GM18873 (cell line): ENCODE data around the gene ATG7.
"Not testable (repeated sequence)": the region's sequence is repeated elsewhere in the genome, so short reads cannot be mapped to it uniquely, and the experiment has no call there.

Source experiments
- ATAC-seq: cut with Tn5 transposase; IDR thresholded peaks from one replicate; pipeline ENCODE4 v1.9.1; 2021; ENCODE audit warnings: mild to moderate bottlenecking, moderate library complexity, moderate number of reproducible peaks; ENCODE audit not compliant: unreplicated experiment, low FRiP score

Gene ATG7

DNA sequence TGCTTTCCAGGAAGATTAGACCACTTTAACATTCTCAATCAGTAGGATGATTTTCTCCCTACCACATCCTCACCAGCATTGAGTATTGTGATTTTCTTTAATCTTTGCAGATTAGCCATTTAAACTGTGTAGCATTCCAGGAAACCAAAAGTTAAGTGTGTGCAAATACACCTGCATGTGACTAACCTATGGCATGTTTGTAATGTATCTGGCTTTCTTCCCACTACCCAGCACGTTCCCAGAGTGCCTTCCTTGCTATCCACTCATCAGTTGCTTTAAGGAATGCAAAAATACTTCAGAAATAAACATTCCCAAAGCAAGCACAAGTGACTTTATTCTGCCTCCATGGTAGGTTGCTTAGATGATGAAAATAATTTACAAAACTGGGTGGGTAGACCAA lies 74.2 kb downstream of the ATG7 start:
- no peak for ATAC-seq

GRCh38 chr3:11348877-11349276 lies 76.7 kb downstream of the ATG7 start:
- not testable (repeated sequence) for ATAC-seq

DNA sequence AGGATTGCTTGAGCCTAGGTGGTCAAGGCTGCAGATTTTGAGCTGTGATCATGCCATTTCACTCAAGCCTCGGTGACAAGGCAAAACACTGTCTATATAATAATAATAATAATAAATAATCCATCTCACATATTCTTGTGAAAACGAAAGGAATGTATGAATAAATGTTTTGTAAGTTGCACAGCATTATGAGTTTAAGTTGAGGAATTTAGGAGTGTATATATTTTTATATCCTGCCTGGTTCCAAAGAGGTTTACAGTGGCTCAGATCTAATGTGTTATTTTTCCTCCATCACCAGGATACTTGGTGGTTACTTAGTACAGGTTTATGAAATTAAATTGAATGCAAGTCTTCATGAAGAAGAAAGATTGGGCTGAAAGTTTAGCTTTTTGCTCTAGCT lies 77.2 kb downstream of the ATG7 start:
- ATAC-seq = no peak

GRCh38 chr3:11350374-11350773 lies 78.2 kb downstream of the ATG7 start:
- no peak for ATAC-seq

- ATAC-seq = no peak
These were observed 79.3 kb downstream of the ATG7 start for GRCh38 chr3:11351451-11351850.

DNA sequence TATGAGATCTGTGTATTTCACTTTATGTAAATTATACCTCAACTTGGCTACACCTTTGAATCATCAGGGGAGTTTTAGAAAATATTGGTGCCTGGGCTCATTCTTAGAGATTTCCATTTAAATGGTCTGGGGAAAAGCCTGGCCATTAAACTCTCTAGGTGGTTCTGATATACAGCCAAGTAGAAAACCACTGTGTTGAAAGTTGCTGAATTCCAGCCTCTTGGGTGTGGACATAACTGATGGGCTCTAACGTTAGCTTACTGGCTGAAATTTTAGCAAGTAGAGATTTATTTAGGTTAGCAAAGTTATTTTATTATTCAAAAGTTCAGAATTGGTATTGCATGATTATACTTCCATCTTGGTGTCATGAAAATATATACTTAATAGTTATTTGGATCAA lies 84.1 kb downstream of the ATG7 start:
- no peak for ATAC-seq

DNA sequence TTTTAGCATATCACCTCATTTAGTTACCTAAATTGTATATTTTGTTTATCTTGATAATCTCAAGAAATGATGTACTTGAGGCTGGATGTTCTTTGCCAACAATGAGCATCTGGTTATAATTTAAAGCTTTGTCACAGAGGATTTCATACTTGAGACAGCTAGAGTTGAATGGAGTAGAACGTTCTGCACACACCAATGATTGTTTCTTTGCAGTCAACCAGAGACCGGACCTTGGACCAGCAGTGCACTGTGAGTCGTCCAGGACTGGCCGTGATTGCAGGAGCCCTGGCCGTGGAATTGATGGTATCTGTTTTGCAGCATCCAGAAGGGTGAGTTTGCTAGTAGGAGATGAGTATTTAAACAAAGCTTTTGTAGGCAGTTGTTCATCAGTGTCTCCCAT lies 90.4 kb downstream of the ATG7 start:
- no peak for ATAC-seq

- ATAC-seq = no peak
These were observed 91.5 kb downstream of the ATG7 start for GRCh38 chr3:11363715-11364114.

DNA sequence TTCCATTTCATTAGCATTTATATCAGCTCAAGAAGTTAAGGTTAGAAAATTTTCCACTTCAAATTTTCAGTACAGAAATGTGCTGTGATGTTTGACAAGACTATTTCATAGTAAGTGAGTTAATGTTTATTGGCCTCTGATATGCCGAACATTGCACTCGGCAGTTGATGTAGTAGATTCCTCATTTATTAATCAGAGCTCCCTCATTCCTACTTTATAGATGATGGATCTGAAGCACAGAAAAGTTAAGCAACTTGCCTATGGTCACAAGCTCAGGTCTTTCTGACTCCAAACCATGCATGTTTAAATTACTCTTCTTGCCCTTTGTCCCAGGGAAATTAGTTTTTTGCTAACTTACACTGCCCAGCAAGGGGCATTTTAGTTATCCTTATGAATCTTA lies 92.0 kb downstream of the ATG7 start:
- ATAC-seq = no peak

DNA sequence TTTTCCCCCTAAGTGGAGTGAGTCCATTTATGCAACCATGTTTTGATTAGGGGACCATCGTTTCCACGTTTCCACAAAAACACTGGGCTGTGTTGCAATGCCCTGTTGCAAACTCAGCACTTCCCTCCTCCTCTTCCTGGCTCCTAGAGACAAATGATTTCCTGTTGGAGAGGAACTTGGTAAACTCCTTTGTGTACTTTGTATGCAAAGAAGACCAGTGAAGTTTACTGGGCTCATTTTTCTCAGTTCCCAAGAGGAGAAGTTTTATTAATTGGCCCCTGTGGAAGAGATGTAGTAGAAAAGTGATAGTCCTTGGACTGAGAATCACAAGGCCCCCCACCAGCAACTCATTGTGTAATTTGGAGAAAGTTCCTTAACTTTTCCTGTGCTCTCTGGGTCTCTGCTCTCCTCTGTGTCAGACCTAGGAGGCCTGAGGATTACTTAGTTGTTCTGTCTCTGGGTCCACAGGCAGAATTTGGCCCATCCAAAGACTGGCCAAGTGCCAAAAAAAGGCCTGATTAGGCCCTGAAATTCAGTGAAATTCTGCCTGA lies 95.0 kb downstream of the ATG7 start:
- no peak for ATAC-seq

GRCh38 chr3:11370191-11370590 lies 98.0 kb downstream of the ATG7 start:
- ATAC-seq = no peak

GRCh38 chr3:11370966-11371365 lies 98.8 kb downstream of the ATG7 start:
- ATAC-seq = no peak

- ATAC-seq = no peak
These were observed 99.5 kb downstream of the ATG7 start for GRCh38 chr3:11371747-11372146.

DNA sequence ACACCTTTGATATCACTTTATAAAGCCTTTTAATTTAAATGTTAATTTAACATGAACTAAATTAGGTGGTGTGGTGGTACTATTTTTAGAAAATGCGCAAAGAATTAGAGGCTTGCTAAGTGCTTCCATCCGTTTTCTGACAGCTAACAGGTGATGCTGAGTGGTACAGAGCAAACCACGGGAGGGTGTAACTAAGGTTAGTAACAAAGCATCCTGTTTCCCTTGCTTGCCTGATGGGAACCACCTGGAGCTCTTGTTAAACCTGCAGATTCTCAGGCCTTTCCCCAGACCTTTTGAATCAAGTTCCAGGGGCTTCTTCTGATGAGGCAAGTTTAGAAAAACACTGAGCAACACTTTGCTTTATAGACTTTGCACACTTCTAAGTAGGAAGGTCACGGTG lies 101.0 kb downstream of the ATG7 start:
- no peak for ATAC-seq

DNA sequence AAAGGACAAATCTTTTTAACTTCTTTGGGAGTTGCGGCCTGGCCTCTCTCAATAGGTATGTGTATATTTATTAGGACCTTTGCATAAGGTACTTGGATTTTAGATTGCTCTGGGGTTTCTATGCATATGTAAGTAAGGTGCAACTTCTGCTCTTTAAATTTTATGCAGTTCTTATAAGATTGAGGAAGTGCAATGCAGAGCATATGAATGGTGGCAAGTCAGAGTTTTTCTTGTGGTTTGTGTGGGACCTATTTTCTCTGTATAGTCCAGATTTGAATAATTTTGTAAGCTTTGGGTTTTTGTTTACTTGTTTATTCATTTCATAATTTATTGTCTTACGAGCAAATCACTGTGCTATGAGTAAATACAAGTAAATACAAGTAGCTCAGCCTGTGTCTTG lies 101.5 kb downstream of the ATG7 start:
- no peak for ATAC-seq

GRCh38 chr3:11375333-11376088 lies 103.3 kb downstream of the ATG7 start:
- no peak for ATAC-seq

DNA sequence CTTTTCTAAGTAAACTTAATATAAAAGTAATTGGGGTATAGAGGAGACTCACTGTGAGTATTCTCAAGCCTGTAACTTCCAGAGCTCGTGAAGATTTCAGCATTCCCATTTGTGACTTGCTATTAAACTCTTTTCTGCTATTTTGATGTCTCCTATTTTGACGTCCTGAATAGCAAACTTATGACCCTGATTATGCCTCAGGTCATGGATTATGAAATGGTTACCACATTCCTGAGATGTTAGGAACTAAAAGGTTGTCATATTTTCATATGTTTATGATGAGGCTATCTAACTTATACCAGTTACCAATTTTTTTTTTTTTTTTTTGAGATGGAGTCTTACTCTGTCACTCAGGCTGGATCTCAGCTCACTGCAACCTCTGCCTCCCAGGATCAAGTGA lies 105.5 kb downstream of the ATG7 start:
- no peak for ATAC-seq

GRCh38 chr3:11379238-11379823 lies 107.1 kb downstream of the ATG7 start:
- no peak for ATAC-seq

DNA sequence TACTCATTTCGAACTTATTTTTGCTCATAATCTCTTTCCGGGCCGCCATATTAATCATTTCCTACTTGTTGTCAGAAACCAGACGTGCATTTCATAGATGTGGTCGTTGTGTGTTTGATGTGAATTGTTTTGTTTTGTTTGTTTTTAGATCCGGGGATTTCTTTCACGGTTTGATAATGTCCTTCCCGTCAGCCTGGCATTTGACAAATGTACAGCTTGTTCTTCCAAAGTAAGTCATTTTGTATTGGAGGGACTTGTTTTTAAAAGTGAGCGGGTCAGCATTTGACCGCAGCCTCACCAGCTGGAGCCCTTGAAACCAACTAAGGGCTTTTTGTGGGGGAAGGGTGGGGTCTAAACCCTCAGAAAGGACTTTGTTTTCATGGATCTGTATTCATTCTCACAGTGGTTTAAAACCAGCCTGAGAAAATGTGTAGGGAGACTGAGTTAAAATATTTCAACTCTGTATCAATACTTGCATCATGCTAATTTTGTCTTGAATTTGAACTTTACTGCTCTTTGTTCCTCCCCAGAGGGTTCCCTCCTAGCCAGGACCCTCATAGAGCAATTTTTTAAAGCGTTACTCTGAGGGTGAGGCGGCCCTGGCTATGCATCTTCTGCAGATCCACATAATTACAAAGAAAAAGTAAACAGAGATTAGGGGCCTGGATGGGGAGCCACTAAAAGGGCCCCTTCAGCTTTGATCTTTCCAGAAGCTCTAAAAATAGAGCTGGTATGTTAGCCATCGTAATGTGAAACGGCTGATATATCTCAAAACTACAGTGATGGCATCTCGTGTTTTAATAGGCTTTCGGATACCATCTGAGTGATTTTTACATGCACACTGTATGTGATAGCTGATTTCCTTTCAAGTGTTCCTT lies 107.9 kb downstream of the ATG7 start:
- no peak for ATAC-seq

GRCh38 chr3:11381141-11381540 lies 108.9 kb downstream of the ATG7 start:
- ATAC-seq = no peak

DNA sequence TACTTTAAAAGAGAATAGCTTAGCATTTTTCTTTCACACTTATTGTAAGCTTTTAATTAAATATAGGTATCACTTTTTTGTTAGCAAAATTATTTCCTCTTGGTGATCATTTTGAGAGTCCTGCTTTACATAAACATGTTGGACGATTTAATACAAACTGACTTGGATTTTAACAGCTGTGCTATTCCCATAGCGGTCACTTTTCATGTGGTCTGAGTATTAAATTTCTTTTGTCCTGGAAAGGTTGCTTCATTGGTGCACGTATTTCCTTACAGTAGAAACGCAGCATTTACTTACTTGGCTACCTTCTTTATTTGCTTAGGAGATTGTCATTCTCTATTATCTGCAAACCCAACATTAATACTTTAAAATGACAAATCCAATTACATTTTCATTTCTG lies 109.4 kb downstream of the ATG7 start:
- no peak for ATAC-seq
